Colonic mucosa (tissue), 4 donors: ENCODE measurements around the gene TENM3. TPM values are rescaled to one million over a fixed set of nuclear protein-coding genes. Genes with fewer than 3 reads are reported as not detected.

Experiments used
- DNase-seq: peaks from one replicate; pipeline ENCODE4 v3.0.0-alpha.2; 2020
- H3K27ac ChIP-seq: fragments of 200-600 bp; one replicate; pipeline ENCODE4 v1.8.0; 2021
- H3K27me3 ChIP-seq: fragments of 200-600 bp; one replicate; pipeline ENCODE4 v1.8.0; 2021
- H3K36me3 ChIP-seq: fragments of 200-600 bp; one replicate; pipeline ENCODE4 v1.8.0; 2021
- H3K4me1 ChIP-seq: fragments of 200-600 bp; one replicate; pipeline ENCODE4 v1.8.0; 2021; ENCODE audit warnings: mild to moderate bottlenecking
- H3K4me3 ChIP-seq: fragments of 200-600 bp; one replicate; pipeline ENCODE4 v1.8.0; 2021
- H3K9ac ChIP-seq, 2 donors: one replicate each; pipeline ENCODE4 v1.7.0; 2013; ENCODE audit warnings: control low read depth in 2 of 2, low read depth in 2 of 2, low read length in 2 of 2
- H3K9me3 ChIP-seq: fragments of 200-600 bp; one replicate; pipeline ENCODE4 v1.8.0; 2021
- CTCF ChIP-seq: fragments of 200-600 bp; IDR thresholded peaks from one replicate; pipeline ENCODE4 v1.8.0; 2022; ENCODE audit warnings: antibody characterized with exemption, mild to moderate bottlenecking
- intact Hi-C: fragments of 100-400 bp; cut with DNase I; formaldehyde crosslinking; loops from one replicate; pipeline ENCODE4 v1.14.1; 2022
- total RNA-seq, 2 donors: library from RNA; stranded (reverse); fragmentation: NEBNext Ultra II Directional in 1 of 2; extraction: Animal tissue kit (Norgen Biotek cat#: 25700) in 1 of 2; gene quantifications; one replicate each; pipeline ENCODE4 v1.2.1, GENCODE V29; 2021
- donor health status: healthy.
- donor health status: DM: no; HTN: no; CAD: no.
- donor health status: DM: no; HTN: no; CAD: no.

TENM3 gene
- total RNA-seq, 2 donors from 2014 or later: 0.32 to 1.6 TPM

GRCh38 chr4:182268966-182269365 lies 25.8 kb downstream of the TENM3 start:
- no peaks in the 10 kb centered on the region for H3K27me3 ChIP-seq
- no peaks in the 10 kb centered on the region for H3K9me3 ChIP-seq
- TF ChIP-seq CTCF: no peak
- H3K27ac ChIP-seq: no peak overlapping the region
- no peak overlapping the region for H3K4me3 ChIP-seq
- no peak overlapping the region for H3K9ac ChIP-seq
- H3K36me3 ChIP-seq: no peaks in the 10 kb centered on the region
- DNase-seq: no peak
- H3K4me1 ChIP-seq: no peaks in the 10 kb centered on the region
- intact Hi-C loops: no loop called here

- no peak overlapping the region for H3K9ac ChIP-seq
- DNase-seq: no peak
- TF ChIP-seq CTCF: no peak
- H3K27me3 ChIP-seq: no peaks in the 10 kb centered on the region
- no peaks in the 10 kb centered on the region for H3K9me3 ChIP-seq
- intact Hi-C loops: no loop called here
- no peak overlapping the region for H3K27ac ChIP-seq
- H3K36me3 ChIP-seq: no peaks in the 10 kb centered on the region
- no peaks in the 10 kb centered on the region for H3K4me1 ChIP-seq
- no peak overlapping the region for H3K4me3 ChIP-seq
Observed at GRCh38 chr4:182271731-182272130, 28.5 kb downstream of the TENM3 start.

- H3K27me3 ChIP-seq: no peaks in the 10 kb centered on the region
- no peak overlapping the region for H3K9ac ChIP-seq
- no peak overlapping the region for H3K4me3 ChIP-seq
- H3K9me3 ChIP-seq: no peaks in the 10 kb centered on the region
- H3K4me1 ChIP-seq: no peaks in the 10 kb centered on the region
- intact Hi-C loops: no loop called here
- no peak for DNase-seq
- H3K36me3 ChIP-seq: no peaks in the 10 kb centered on the region
- no peak overlapping the region for H3K27ac ChIP-seq
- no peak for TF ChIP-seq CTCF
Observed at GRCh38 chr4:182272151-182272550, 28.9 kb downstream of the TENM3 start.

GRCh38 chr4:182273191-182273935 lies 30.2 kb downstream of the TENM3 start:
- TF ChIP-seq CTCF: no peak
- H3K4me3 ChIP-seq: no peak overlapping the region
- no peaks in the 10 kb centered on the region for H3K4me1 ChIP-seq
- H3K27ac ChIP-seq: no peak overlapping the region
- intact Hi-C loops: no loop called here
- no peaks in the 10 kb centered on the region for H3K27me3 ChIP-seq
- no peaks in the 10 kb centered on the region for H3K36me3 ChIP-seq
- H3K9ac ChIP-seq: no peak overlapping the region
- H3K9me3 ChIP-seq: no peaks in the 10 kb centered on the region
- no peak for DNase-seq

- no peaks in the 10 kb centered on the region for H3K36me3 ChIP-seq
- H3K9ac ChIP-seq: no peak overlapping the region
- no peak for DNase-seq
- H3K27me3 ChIP-seq: no peaks in the 10 kb centered on the region
- TF ChIP-seq CTCF: no peak
- H3K4me1 ChIP-seq: no peaks in the 10 kb centered on the region
- intact Hi-C loops: no loop called here
- H3K27ac ChIP-seq: no peak overlapping the region
- no peaks in the 10 kb centered on the region for H3K9me3 ChIP-seq
- no peak overlapping the region for H3K4me3 ChIP-seq
Observed at GRCh38 chr4:182276210-182277109, 33.3 kb downstream of the TENM3 start.
